Fibroblast of lung (primary cell): ENCODE results near the gene FOXB1. TPM values are rescaled to one million over a fixed set of nuclear protein-coding genes. Genes with fewer than 3 reads are reported as not detected.

ENCODE experiments used
- DNase-seq, 2 donors: peaks; one replicate each; pipeline versions ENCODE4 v3.0.0 to v3.0.0-alpha.2; 2010; ENCODE audit warnings: low read depth in 2 of 2
- H2AFZ ChIP-seq: 2 replicates; pipeline ENCODE4 v1.5.1; 2012; ENCODE audit warnings: low read length, control low read depth, inconsistent platforms
- H3K27ac ChIP-seq: 2 replicates; pipeline ENCODE4 v1.5.1; 2011; ENCODE audit warnings: low read length, control low read depth; ENCODE audit not compliant: insufficient read depth
- H3K27me3 ChIP-seq: 2 replicates; pipeline ENCODE4 v1.5.1; 2011; ENCODE audit warnings: mild to moderate bottlenecking, low read length; ENCODE audit not compliant: control insufficient read depth, insufficient read depth
- H3K36me3 ChIP-seq: 2 replicates; pipeline ENCODE4 v1.5.1; 2011; ENCODE audit warnings: low read length; ENCODE audit not compliant: control insufficient read depth, insufficient read depth
- H3K4me1 ChIP-seq: 2 replicates; pipeline ENCODE4 v1.5.1; 2011; ENCODE audit warnings: low read length; ENCODE audit not compliant: control insufficient read depth, insufficient read depth; ENCODE audit errors: extremely low read depth
- H3K4me2 ChIP-seq: 2 replicates; pipeline ENCODE4 v1.5.1; 2011; ENCODE audit warnings: low read length, control low read depth; ENCODE audit not compliant: insufficient read depth; ENCODE audit errors: extremely low read depth
- H3K4me3 ChIP-seq, 4 experiments: fragments of 200-600 bp in 1 of 4; sonication (generic) in 1 of 4; replicated peaks in 1 of 4; 2 replicates each; pipeline ENCODE4 v1.5.1; 2011 to 2016; ENCODE audit warnings: low read length in 4 of 4, low read depth in 3 of 4, mild to moderate bottlenecking in 3 of 4, control low read depth in 2 of 4, inconsistent platforms in 1 of 4, mixed read lengths in 1 of 4; ENCODE audit not compliant: insufficient read depth in 1 of 4; ENCODE audit errors: control extremely low read depth in 1 of 4
- H3K79me2 ChIP-seq: 2 replicates; pipeline ENCODE4 v1.5.1; 2012; ENCODE audit warnings: mild to moderate bottlenecking, low read length, inconsistent platforms; ENCODE audit not compliant: control insufficient read depth, insufficient read depth
- H3K9ac ChIP-seq: 2 replicates; pipeline ENCODE4 v1.5.1; 2011; ENCODE audit warnings: mild to moderate bottlenecking, low read length, control low read depth; ENCODE audit not compliant: insufficient read depth
- H3K9me3 ChIP-seq: 2 replicates; pipeline ENCODE4 v1.5.1; 2012; ENCODE audit warnings: low read depth, low read length; ENCODE audit not compliant: control insufficient read depth, insufficient read depth
- H4K20me1 ChIP-seq: 2 replicates; pipeline ENCODE4 v1.5.1; 2011; ENCODE audit warnings: low read length; ENCODE audit not compliant: control insufficient read depth, insufficient read depth; ENCODE audit errors: extremely low read depth
- CTCF ChIP-seq, 2 donors: IDR thresholded peaks in 1 of 2; conservative IDR thresholded peaks in 1 of 2; 1 replicate in 1 of 2; 2 replicates in 1 of 2; pipeline ENCODE4 v1.5.1; 2011 to 2012; ENCODE audit warnings: low read length in 2 of 2, control low read depth in 1 of 2, inconsistent platforms in 1 of 2, low read depth in 1 of 2, mild to moderate bottlenecking in 1 of 2
- EZH2 ChIP-seq: IDR thresholded peaks from 2 replicates; pipeline ENCODE4 v1.5.1; 2012; ENCODE audit warnings: low read length, control low read depth, mild to moderate bottlenecking; ENCODE audit errors: missing control alignments
- polyA plus RNA-seq, 2 donors: library from polyadenylated mRNA; depleted of rRNA in 1 of 2; stranded (reverse) in 1 of 2; unstranded in 1 of 2; fragments of >200 nt; gene quantifications; 2 replicates each; pipeline ENCODE4 v1.2.1, GENCODE V29; 2011 to 2012; ENCODE audit warnings: missing spikeins in 1 of 2
- total RNA-seq: library from RNA; depleted of rRNA; stranded (reverse); fragments of >200 nt; gene quantifications from 2 replicates; pipeline ENCODE4 v1.2.1, GENCODE V29; 2014

FOXB1 gene
- total and polyA plus RNA-seq, 2 donors (not counting 1 experiment from before 2014, with no cell fraction given), result not detected

GRCh38 chr15:60052796-60053195 is 48.7 kb downstream of the FOXB1 start:
- Histone ChIP-seq H3K4me3 (no peak overlapping the region), H3K27ac (no peak overlapping the region), H3K9ac (no peak overlapping the region), H4K20me1 (no peaks in the 10 kb centered on the region), H3K36me3 (no peaks in the 10 kb centered on the region), H2AFZ (no peak overlapping the region), H3K27me3 (no peaks in the 10 kb centered on the region), H3K4me2 (no peak overlapping the region), H3K79me2 (no peaks in the 10 kb centered on the region), H3K4me1 (no peaks in the 10 kb centered on the region), H3K9me3 (no peaks in the 10 kb centered on the region)
- DNase-seq, result no peak
- TF ChIP-seq CTCF (conservative IDR thresholded peaks at IDR 0.05 in 1 of 2, IDR thresholded peaks at IDR 0.05 in 1 of 2; ENCODE audit: low read depth in 1 of 2, low read length in 2 of 2) (no peak), EZH2 (no peak)

GRCh38 chr15:60054472-60054871 is 50.4 kb downstream of the FOXB1 start:
- H3K4me3 ChIP-seq, result no peak overlapping the region
- H2AFZ ChIP-seq, result no peak overlapping the region
- no peak overlapping the region for H3K27ac ChIP-seq
- DNase-seq, result no peak
- no peaks in the 10 kb centered on the region for H3K4me1 ChIP-seq
- H3K36me3 ChIP-seq, result no peaks in the 10 kb centered on the region
- no peak for TF ChIP-seq EZH2
- TF ChIP-seq CTCF (conservative IDR thresholded peaks at IDR 0.05 in 1 of 2, IDR thresholded peaks at IDR 0.05 in 1 of 2; ENCODE audit: low read depth in 1 of 2, low read length in 2 of 2), result no peak
- H3K27me3 ChIP-seq, result no peaks in the 10 kb centered on the region
- H3K4me2 ChIP-seq, result no peak overlapping the region
- no peak overlapping the region for H3K9ac ChIP-seq
- no peaks in the 10 kb centered on the region for H4K20me1 ChIP-seq
- no peaks in the 10 kb centered on the region for H3K9me3 ChIP-seq
- no peaks in the 10 kb centered on the region for H3K79me2 ChIP-seq
